HG02885 (cell line): ENCODE data around the gene SGSM1.
"Not testable (repeated sequence)": the region's sequence is repeated elsewhere in the genome, so short reads cannot be mapped to it uniquely, and the experiment has no call there.

Source experiments
- ATAC-seq: cut with Tn5 transposase; IDR thresholded peaks from one replicate; pipeline ENCODE4 v1.9.1; 2021; ENCODE audit warnings: mild to moderate bottlenecking; ENCODE audit not compliant: unreplicated experiment, poor library complexity

SGSM1 gene

GRCh38 chr22:24833881-24834495 is 28.0 kb downstream of the SGSM1 start:
- no peak for ATAC-seq

- no peak for ATAC-seq
Measured at GRCh38 chr22:24834845-24835570, 29.0 kb downstream of the SGSM1 start.

- ATAC-seq, result no peak
Measured at GRCh38 chr22:24836282-24836681, 30.3 kb downstream of the SGSM1 start.

- not testable (repeated sequence) for ATAC-seq
Measured at GRCh38 chr22:24837517-24837916, 31.5 kb downstream of the SGSM1 start.

- no peak for ATAC-seq
Measured at GRCh38 chr22:24841261-24841660, 35.2 kb downstream of the SGSM1 start.

- no peak for ATAC-seq
Measured at GRCh38 chr22:24843048-24843447, 37.0 kb downstream of the SGSM1 start.

GRCh38 chr22:24845041-24845898 is 39.3 kb downstream of the SGSM1 start:
- no peak for ATAC-seq

- ATAC-seq, result no peak
Measured at GRCh38 chr22:24847490-24847889, 41.5 kb downstream of the SGSM1 start.

GRCh38 chr22:24848559-24849168 is 42.7 kb downstream of the SGSM1 start:
- ATAC-seq, result no peak

- no peak for ATAC-seq
Measured at GRCh38 chr22:24855794-24856193, 49.8 kb downstream of the SGSM1 start.

GRCh38 chr22:24857576-24857975 is 51.6 kb downstream of the SGSM1 start:
- no peak for ATAC-seq

- ATAC-seq, result no peak
Measured at GRCh38 chr22:24859587-24859986, 53.6 kb downstream of the SGSM1 start.

GRCh38 chr22:24865508-24865907 is 59.5 kb downstream of the SGSM1 start:
- no peak for ATAC-seq

- ATAC-seq, result no peak
Measured at GRCh38 chr22:24867323-24868022, 61.5 kb downstream of the SGSM1 start.

- no peak for ATAC-seq
Measured at GRCh38 chr22:24868979-24869378, 63.0 kb downstream of the SGSM1 start.

- no peak for ATAC-seq
Measured at GRCh38 chr22:24871611-24872205, 65.7 kb downstream of the SGSM1 start.

GRCh38 chr22:24873226-24873625 is 67.2 kb downstream of the SGSM1 start:
- no peak for ATAC-seq

GRCh38 chr22:24875862-24876506 is 70.0 kb downstream of the SGSM1 start:
- no peak for ATAC-seq

- ATAC-seq, result no peak
Measured at GRCh38 chr22:24876700-24877099, 70.7 kb downstream of the SGSM1 start.
